Fibroblast of skin of right biceps (primary cell): Measurements from ENCODE around the gene FAM180B.

Experiments
- DNase-seq: peaks from one replicate; pipeline ENCODE4 v3.0.0-alpha.2; 2013

The FAM180B gene

DNA sequence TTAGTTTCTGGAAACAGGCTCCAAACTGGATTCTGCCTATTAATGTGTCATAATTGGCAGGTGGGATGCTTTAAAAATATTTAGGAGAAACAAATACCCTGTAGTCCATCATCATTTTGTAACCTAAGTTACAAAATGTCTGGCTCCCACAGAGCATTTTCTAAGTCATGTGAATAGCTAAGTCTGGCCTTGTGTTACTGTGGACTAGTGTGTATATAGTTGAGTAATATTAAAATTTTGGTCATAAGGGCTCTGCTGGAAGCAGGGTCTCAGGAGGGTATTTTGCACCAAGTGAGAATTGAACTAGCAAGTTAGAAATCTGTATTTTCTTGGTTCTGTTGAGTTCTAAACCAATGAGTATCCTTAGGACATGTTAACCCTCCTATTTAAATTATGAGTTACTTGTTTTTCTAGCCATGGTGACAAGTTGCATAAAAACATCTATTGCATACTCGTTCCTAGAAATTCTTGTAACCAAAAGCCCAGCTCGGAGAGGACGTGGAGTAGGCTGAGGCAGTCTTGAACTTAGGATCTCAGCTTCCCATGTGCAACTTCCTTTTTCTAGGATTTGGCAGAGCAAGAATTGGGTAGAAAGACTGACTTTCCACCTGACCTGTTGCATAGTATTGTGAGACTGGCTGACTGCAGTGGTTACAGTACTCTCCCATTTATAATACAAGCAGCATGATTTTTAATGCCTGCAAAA is 15.7 kb upstream of the FAM180B start:
- no peak for DNase-seq

DNA sequence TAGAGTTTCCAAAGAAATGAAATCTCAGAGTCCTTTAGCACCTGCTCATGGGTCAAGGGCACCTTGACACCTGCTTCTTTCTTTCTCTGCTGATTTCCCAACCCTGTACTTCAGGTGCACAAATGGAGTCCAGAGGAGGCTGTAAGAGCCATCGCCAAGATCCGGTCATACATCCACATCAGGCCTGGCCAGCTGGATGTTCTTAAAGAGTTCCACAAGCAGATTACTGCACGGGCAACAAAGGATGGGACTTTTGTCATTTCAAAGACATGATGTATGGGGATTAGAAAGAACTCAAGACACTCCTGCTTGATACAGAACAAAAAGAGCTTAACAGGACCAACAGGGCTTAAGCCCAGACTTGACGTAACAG is 15.1 kb upstream of the FAM180B start:
- no peak for DNase-seq

DNA sequence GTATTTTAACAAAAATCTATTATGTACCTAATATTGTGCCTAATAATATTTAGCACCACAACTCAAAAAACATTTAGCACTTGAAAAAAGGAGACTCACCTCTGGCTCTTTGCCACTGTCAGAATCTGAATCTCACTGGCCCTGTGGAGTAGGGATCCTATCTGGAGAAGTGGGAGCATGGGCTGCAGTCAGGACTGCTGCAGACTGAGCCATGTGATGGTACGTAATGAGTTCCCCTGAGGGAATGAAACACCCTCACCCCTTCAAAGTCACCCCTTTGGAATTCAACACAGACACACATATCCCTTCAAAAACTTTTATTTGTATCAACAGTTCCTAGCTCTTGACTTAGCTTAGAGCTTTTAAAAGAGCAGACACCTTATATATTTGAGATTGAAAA is 14.6 kb upstream of the FAM180B start:
- peak; percentile 43 for DNase-seq

DNA sequence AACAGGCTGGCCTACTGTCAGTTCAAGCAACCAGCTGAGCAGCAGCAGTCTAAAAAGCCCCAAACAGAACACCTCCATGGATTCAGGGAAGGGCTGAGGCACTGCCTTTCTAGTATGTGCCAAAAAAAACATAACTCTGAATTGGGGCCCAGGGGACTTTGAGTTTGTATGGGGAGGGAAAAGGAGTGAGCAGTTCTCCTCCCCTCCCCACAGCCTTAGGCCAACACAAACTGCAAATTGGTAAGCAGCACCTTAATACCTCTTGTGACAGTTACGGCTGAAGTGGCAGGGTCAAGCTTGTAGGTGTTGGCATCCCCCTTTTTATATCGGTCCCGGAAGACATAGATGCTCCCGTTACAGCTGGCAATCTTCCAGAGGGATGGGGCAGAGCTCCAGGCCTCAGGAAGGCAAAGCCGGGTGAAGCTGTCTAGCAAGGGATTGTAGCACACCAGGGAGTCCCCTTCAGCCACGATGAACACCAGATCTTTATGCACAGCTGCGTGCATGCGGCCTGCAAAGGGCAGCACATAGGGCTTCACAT is 13.7 kb upstream of the FAM180B start:
- DNase-seq = no peak

DNA sequence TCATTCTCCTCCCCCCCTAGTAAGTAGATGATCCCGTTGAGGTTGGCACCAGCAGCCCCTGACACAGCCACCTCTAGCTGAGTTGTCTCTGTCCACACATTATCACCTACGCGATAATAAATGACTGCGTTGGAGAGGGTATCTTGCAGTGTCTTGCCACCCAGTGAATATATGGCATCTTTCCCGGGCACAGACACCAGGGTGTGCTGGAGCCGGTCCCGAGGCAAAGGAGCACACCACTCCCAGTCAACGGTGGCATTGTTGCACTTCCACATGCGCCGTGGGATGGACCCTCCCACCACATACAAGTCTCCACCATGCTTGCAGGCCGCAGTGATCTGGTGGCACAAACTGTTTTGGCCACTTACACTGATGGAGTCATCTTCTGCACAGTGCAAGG is 13.2 kb upstream of the FAM180B start:
- no peak for DNase-seq

DNA sequence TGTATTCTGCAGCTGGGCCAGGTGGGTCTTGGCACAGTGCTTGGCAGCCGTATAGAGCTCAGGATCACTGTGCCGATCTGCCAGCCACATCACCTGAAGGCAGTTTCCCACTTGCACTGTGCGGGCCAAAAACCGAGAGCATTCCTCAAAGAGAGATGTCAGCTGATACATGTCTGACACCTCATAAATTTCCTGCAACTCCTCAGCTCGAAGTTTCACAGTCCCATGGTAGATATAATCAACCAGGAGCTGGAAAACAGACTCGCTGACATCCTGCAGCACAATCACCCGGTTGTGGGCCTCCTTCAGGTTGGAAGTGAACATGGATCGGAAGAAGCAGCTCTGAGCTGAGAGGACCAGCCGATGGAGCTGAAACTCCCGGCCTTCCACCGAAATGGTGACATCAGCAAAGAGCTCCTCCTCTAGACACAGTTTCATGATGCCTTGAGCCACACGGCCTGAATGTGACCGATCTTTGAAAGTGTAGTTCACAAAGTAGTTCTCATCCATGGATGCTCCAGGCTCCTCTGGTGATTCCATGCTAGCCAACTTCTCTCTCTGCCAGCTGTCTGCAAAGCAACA is 8.9 kb upstream of the FAM180B start:
- no peak for DNase-seq

DNA sequence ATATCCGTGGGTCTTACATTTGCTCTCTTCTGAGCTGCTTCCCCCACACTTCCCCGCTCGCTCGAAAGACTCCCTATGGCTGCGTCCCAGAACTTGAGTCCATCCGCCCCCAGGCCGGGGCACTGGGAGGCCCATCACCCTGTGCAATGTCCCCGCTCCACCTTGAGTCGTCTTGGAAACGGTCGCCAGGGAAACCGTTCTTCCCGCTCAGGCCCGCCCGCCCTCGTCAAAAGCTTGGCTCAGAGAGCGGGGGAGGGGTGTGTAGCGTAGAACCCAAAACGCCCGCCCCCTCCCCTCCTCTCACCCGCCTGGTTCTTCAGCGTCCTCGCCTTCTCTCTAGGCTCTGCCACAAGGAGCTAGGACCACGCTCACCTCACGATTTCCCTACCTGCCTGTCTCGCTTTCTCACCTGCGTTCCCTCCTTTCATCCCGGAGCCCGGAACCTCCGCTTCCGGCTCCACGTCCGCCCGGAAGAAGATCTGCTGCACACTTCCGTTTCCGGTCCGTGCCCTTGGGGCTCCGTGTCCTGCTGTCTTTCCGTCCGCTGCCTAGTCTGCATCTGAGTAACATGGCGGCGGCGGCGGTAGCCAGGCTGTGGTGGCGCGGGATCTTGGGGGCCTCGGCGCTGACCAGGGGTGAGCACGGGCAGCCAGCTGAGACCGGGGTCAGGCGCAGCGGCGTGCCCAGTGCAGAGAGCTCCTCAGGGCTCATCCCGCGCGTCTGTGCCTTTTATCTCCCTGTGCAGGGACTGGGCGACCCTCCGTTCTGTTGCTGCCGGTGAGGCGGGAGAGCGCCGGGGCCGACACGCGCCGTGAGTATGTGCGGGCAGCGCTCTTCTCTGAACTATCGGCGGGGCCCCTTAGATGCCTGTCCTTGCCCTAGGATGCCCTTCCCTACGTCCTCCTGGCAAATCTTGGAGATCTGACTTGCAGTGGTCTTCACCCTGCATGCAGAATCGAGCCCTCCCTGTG is 7.7 kb upstream of the FAM180B start, which contains the start of the genes KBTBD4 and NDUFS3:
KBTBD4 (minus strand) TSS at position 447 of the 971 bp plus-strand sequence; CDS start at position 428, 19 bp downstream.
NDUFS3 (plus strand) TSS at position 551 of the 971 bp plus-strand sequence; CDS start at position 569, 18 bp downstream.
- peak; percentile 88 for DNase-seq

DNA sequence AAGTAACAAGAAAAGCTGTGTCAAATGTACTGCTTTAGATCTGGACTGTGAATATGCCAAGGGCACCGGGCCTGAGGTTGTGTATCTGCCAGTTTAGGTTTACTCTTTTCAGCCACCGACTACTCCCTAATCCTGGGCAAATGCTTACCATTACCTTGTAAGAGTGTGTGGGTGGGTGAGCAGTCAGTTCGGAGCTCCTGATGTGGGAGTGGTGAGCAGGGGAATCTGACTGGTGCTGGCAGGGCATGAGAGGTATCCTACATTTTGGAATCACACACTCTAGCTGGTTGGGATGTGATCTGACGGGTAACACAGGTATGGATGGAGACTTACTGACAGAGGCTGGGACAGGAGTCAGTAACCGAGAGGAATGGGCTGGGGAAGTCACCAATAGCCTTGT is 2.6 kb upstream of the FAM180B start:
- DNase-seq = no peak

DNA sequence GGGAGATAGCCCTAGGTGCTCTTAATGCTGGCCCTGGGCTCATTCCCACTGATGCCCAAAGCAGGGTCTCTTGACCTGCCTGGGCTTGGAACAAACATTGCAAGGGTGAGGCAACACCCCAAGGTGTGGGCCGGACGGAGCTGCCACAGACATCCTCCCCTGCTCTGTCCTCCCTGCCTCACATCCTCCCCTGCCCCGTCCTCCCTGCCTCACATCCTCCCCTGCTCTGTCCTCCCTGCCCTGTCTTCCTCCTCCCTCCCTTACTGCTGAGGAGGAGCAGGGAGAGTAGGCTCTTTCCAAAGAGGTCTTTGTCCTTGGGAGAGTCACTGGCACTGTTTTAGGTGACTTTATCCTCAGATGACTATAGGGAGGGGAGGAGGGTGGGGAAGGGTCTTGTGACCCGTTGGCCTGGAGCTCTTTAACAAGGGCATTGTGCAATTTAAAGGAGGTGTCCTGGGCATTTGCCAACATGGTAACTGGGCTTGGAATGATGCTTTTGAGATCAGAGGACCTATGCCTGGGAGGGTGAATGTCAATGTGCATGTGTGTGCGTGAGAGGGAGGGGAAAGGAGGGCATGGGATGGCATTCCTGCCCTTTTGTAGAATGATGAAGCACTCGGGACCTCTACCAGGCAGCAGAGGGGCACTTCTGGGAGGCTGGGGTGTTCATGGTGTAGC is 700 bp downstream of the FAM180B start:
- no peak for DNase-seq

DNA sequence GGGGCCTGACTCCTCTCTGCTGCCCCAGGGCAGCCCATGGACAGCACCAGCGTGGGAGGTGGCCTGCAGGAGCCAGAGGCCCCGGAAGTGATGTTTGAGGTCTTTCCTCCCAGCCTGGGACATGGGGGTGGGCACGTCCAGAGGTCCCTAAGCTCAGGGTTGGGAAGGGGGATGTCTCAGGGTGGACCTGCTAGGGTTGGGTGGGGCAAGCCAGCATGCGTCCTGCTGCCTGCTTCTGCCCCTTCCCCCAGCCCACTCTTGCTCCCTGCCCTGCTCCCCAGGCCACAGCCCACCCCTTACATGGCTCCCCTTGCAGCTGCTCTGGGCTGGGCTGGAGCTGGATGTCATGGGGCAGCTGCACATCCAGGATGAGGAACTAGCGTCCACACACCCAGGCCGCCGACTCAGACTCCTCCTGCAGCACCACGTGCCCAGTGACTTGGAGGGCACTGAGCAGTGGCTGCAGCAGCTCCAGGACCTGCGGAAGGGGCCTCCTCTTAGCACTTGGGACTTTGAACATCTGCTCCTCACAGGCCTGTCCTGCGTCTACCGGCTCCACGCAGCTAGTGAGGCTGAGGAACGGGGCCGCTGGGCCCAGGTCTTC is 1.3 kb downstream of the FAM180B start:
- no peak for DNase-seq

DNA sequence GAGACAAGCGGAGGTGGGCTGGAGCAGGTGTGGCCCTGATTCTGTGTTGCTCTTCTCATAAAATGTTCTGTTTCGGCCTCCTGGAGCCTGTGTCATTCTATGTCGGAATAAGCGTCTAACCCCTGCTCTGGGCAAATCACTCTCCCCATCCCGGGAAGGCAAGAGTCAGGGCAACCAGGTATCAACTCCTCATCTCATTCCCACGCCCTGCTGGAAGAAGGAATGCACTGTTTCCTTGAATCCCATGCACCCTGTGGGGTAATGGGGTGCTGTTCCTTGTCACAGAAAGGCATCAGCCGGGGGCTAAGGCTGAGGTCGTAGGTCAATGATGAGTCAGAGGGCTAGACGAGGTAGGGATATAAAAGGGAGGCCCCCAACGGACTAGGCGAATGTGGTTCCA is 2.6 kb downstream of the FAM180B start:
- no peak for DNase-seq

DNA sequence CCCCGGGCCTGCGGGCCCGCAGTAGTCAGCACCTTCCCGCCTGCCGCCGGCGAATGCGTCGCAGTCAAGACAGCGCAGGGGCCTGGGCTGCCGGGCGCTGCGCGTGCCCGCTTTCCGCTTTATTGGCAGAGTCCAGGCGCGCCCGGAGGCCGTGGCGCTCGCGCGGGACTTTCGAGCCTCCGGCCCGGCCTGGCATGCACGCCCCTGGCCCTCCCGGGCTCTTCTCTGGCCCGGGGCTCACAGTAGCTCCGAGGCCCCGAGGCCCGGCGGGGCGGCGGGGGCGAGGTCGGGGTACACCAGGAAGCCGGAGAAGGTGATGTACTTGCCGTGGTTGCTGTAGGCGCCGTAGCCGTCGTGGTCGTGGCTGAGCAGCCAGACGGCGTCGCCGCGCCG is 3.1 kb downstream of the FAM180B start:
- DNase-seq = peak; percentile 20

DNA sequence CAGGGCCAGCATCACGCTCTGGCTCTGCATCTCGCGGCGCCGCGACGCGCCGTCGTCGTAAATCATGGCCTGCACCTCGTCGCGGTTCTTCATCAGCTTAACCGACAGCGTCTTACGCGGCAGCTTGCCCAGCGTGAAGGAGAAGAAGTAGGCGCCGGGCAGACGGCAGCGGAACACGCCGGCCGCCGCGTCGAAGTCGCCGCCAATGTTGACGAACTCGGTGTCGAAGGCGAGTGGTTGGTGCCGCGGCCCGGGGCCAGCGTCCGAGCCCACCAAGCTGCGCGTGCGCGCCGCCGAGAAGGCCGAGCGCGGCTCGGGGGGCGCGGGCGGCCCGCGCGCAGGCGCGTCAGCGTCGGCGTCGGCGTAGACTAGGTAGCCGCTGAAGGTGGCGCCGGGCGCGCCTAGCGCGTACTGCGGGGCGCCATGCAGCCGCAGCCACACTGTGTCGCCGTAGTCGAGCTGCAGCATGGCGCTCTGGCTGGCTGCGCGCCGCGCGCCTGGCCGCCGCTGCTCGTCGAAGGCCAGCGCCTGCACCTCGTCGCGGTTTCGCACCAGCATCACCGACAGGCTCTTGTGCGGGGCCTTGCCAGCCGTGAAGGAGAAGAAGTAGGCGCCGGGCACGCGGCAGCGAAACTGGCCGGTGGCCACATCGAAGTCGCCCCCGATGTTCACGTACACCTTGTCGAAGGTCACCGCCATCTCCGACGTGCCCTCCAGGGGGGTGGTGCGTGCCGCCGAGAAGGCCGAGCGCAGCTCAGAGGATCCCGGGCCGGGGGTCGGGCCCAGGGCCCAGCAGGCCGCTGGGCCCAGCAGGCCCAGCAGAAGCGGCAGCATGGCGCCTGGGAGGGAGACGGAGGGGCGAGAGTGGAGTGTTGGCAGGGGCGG is 3.7 kb downstream of the FAM180B start:
- peak; percentile 52 for DNase-seq

DNA sequence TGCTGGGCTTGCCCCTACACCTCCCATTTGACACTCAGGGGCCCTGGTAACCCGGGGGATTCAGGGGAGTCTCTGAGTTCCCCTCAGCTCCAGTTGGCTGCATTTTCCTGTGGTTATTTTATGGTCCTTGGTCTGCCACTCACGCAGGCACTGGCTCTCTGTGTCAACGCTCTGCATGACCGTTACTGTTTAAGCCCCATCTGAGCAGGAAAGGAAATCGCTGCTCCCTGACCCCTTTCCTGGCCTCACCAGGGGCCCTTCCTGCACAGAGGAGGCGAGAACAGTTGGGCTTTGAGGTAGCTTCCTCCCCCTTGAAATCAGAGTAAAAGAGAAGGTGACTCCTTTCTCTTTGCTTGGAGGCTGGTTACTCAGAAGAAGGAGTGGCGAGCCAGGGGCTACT is 5.3 kb downstream of the FAM180B start:
- DNase-seq = no peak

DNA sequence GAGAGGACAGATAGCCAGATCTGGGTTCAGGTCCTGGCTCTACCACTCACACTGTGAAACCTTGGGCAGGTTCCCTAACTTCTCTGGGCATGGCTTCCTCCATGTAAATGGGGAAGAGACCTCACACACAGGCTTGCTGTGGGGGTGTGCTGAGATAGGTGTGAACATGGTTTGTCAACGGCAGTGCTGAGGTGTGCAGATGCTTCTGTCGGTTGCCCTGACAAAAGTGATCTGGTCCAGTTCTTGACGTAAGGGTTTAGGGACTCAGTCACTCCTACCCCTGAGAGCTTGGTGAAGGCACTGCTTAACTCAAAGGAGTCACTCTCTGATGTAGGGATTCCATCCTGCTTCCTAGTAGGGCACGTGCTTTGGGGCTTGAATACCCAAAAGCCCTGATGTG is 5.8 kb downstream of the FAM180B start:
- DNase-seq = no peak

DNA sequence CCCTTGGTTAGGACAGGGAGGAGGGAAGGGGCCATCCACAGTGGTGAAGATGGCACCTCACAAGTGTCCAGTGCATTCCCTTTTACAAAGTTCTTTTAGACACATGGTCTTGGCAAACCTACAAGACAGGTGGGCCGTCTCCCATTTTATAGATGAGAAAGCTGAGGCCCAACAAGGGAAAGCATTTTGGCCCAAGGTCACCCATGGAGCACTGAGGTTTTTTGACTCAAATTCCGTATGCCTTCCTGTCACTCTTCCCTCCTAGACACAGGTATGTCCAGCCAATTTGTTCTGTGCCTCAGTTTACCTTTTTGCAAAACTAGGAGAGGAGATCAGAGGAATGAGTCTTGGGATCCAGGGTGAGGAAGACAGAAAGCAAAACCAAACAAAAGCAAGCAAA is 6.5 kb downstream of the FAM180B start:
- DNase-seq = no peak

DNA sequence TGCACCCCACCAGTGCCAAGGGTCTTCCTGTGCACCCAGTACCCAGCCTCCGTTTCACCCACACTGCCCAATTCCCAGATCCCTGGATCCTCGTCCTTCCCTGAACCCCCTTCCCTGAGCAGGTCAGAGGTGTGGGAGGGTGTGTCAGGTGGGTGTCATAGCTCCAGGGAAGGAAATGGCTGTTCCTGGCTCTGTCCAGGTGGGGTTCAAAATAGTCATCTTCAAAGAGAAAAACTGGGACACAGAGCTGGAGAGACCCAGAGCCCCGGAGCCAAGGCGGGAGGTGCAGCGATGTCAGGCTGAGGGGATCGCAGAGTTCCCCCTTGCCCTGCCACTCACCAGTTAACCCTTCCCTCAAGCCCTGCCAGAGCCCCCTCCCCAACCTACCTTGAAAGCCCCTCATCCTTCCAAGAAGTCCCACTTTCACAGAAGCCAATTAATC is 7.0 kb downstream of the FAM180B start:
- DNase-seq = no peak

DNA sequence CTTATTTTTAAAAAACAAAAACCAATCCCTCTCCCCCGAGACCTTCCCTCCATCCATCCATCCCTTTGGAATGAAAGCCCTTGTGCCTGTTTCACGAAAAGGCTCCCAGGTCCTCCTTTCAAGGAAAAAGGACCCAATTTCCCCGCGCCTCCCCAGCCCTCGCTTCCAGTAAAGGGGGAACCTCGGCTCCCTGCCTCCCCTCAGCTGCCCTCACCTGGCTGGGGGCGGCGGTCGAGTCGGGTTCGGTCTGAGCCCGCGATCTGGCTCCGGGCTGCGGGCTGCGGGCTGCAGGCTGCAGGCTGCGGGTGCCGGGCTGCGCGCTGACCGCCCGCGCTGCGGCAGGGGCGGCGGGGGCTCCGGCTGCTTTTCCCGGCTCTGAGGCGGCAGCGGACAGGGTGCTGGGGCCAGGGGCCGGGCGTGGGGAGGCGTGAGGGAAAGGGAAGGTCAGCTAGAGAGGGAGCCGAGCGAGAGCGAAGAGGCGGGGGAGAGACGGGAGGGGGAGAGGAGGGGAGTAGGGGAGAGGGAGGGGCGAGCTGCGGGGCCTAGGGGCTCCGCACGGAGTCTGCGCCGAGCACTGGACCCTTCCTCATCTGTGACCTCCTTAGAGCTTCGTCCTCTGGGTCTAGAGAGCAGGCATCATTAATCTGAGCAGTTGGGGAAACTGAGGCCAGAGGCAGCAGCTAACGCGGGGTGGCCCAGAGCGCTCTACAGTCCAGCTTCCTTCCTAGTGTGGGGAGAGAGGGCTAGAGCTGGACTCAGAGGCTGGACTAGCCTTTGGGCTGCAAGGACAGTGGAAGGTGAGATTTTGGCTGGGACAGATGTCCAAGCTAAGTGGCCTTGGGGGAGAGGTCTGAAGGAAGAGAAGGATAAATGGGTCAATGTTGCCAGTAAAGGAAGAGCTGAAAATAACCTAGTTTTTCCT is 7.7 kb downstream of the FAM180B start, which contains the start of gene C1QTNF4:
C1QTNF4 (minus strand) TSS at position 478 of the 922 bp plus-strand sequence. CDS start 3,601 bp downstream, outside the sequence.
- DNase-seq = no peak

DNA sequence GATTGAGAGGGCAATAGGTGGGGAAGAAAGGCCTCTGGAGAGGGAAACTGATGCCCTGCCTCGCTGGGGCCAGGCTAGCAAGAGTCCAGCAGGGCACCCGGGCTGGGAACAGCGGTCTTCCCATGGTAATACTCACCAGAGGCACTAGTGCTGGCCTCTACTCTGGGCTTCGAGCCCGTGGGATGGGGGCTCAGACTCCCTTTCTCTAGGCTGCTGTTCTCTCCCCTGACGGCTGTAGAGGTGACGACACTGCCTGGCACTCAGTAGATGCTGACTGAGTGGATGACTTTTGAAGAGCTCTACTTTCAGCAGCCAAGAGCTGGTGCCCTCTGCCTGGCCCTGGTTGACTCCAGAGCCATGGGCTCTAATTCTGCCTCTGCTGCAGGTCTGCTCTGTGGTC is 8.6 kb downstream of the FAM180B start:
- DNase-seq = no peak

DNA sequence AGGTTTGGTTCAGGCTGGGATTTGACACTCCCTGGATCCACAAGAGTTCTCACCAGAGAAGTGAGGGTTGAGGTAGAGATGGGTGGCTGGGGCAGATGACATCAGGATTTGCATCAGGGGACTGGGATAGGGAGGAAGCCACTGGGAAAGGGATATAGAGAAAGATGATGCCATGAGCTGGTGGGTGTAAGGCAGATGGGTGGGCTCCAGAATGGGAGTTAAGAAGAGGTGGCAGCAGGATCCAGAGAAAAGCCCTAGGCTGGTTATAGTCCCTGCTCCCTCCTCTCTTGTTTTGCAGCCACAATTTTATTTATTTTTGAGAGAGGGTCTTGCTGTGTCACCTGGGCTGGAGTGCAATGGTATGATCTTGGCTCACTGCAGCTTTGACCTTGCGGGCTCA is 9.5 kb downstream of the FAM180B start:
- DNase-seq = no peak
